CD4-positive, alpha-beta T cell treated with Interleukin-6 for 4 hours (primary cell): ENCODE results near the gene SNX21.
A peak's percentile ranks its signal among the peaks of the same experiment; 100 is the strongest.
"Not testable (repeated sequence)": the region's sequence is repeated elsewhere in the genome, so short reads cannot be mapped to it uniquely, and the experiment has no call there.

Source experiments
- DNase-seq: peaks from one replicate; pipeline ENCODE4 v3.0.0-alpha.2; 2020; ENCODE audit warnings: mixed read lengths

SNX21 gene

DNA sequence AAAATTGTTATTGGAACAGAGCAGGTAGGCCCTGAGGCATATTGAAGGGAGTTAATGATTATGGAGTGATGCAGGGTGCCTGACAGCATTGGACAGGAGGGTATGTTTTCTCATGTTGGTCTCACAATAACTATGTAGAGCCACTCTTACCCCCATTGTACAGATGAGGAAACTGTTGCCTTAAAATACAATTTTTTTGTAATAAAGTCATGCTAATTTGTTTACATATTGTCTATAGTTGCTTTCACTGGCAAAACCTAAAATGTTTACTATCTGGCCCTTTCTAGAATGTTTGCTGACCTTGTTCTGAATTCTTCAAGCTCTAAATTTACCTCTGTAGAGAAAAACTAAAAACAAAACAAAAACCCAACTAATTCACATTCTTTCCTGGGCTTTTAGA is 17.9 kb downstream of the SNX21 start:
- DNase-seq = no peak

GRCh38 chr20:45852326-45852725 is 18.7 kb downstream of the SNX21 start:
- DNase-seq = no peak

DNA sequence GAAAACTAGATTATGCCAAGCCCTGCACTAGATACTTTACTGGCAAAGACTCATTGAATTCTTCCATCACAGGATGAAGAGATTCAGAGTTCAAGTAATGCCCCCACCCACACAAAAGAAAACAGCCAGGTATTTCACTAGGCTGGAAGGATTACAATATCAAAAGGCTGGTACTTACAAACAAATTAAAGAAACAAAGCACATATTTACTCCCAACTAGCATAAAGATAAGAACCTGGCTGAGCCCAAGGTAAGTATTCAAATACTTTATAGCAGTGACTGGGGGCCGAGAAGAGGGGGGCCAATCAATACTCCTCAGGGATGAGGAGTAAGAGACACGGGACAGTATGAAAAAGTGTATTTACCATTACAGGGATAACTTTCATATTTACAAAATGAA is 19.9 kb downstream of the SNX21 start:
- DNase-seq = no peak

GRCh38 chr20:45857114-45857881 is 23.7 kb downstream of the SNX21 start, which contains the start of the genes ACOT8 and ZSWIM3:
Gene ACOT8 (minus strand): TSS chr20:45857392. CDS start chr20:45857315, 77 bp downstream.
Gene ZSWIM3 (plus strand): TSS chr20:45857614. CDS start chr20:45857826, 212 bp downstream.
- DNase-seq = peak; percentile 93

DNA sequence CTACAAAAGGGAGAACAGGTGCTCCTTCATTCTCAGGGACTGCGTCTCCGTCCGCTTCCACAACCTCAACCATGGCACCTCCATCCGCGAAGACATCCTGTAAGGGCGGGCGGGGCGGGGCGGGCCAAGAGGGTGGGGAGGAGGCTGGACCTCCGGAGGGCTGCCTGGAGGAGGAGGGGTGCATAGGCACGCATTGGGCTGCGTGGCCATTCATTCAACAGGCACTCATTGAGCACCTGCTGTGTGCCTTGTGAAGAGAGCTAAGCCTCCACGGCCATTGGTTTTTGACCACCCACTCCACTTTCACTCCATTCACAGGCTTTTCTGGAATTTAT is 24.2 kb downstream of the SNX21 start:
- peak; percentile 54 for DNase-seq

DNA sequence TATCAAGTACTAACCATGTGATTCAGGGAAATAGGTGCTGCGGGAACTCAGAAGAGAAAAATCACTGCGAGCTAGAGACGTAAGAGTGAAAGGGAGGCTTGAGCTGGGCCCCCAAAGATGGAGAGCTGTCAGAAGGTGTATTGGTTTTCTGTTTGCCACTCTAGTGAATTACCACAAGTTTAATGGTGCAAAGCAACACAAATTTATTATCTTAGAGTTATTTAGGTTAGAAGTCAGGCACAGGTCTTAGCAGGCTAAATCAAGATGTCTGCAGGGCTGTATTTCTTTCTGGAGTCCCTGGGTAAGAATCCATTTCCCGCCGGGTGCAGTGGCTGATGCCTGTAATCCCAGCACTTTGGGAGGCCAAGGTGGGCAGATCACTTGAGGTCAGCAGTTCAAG is 26.3 kb downstream of the SNX21 start:
- no peak for DNase-seq

DNA sequence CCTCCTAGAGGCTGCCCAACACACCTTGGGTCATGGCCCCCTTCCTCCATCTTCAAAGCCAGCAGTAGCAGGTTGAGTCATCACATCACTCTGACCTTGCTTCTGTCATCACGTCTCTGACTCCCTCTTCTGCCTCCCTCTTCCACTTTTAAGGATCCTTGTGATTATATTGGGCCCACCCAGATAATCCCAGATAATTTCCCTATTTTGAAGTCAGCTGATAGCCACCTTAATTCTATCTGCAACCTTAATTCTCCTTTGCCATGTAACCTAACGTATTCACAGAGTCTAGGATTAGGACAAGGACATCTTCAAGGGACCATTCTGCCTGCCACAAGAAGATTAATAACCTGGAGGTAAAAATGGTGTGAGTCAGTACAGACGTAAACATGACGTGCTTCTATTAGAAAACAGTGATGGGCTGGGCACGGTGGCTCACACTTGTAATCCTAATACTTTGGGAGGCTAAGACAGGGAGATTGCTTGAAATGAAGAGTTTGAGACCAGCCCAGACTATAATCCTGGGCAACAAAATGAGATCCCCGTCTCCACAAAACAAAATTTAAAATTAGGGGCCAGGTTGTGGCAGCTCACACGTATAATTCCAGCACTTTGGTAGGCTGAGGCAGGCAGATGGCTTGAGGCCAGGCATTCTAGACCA is 27.1 kb downstream of the SNX21 start:
- no peak for DNase-seq

DNA sequence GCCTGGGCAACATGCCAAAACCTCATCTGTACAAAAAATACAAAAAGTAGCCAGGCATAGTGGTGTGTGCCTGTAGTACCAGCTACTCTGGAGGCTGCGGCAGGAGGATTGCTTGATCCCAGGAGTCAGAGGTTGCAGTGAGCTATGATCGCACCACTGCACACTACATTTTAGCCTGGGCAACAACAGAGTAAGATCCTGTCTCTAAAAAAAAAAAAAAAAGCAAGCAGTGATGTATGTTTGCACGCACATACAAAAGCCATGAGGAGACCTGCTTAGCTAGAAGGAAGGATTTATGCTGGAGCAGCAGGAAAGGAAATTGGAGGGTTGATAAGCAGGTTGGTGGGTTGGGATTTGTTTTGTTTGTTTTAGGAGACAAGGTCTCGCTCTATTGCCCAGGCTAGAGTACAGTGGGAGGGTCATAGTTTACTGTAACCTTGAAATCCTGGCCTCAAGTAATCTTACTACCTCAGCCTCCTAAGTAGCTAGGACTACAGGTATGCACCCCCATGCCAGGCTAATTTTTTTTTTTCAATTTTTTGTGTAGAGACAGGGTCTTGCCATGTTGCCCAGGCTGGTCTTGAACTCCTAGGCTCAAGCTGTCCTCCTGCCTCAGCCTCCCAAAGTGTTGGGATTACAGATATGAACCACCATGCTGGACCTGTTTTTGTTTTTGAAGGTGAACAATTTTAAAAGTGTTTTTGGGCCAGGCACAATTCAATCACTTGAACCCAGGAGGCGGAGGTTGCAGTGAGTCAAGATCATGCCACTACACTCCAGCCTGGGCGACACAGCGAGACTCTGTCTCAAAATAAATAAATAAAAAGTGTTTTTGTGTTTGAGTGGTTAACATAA is 27.8 kb downstream of the SNX21 start:
- no peak for DNase-seq

DNA sequence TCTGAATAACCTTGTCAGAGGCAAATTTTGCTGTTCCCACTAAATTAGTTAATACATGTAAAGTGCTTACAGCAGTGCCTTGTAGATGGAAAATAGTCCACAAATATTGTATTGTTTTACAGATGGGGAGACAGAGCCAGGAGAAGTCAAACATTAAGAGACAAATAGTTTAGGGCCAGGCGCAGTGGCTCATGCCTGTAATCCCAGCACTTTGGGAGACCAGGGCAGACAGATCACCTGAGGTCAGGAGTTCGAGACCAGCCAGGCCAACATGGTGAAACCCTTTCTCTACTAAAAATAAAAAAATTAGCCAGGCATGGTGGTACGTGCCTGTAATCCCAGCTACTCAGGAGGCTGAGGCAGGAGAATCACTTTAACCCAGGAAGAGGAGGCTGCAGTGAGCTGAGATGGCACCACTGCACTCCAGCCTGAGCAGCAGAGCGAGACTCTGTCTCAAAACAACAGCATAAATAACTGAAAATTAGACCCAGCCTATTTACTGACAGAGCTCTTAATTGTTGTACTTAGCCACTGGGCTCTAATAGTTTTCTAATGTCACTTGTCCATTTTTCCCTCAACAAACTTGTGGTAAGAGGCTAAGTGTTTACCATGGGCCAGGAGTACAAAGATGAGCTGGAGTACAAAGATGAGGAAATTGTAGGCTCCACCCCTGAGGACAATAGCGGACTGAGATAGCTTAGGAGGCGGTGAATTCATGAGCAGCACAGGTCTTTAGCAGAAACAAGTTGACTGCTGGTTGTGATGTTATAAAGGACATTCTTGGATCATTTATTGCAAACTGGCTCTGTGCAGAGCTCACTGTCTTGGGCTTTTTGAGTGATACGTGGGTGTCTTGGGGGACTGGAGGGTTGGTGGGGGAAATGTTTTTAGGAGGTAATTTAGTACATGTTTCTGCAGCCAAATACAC is 30.2 kb downstream of the SNX21 start:
- no peak for DNase-seq

DNA sequence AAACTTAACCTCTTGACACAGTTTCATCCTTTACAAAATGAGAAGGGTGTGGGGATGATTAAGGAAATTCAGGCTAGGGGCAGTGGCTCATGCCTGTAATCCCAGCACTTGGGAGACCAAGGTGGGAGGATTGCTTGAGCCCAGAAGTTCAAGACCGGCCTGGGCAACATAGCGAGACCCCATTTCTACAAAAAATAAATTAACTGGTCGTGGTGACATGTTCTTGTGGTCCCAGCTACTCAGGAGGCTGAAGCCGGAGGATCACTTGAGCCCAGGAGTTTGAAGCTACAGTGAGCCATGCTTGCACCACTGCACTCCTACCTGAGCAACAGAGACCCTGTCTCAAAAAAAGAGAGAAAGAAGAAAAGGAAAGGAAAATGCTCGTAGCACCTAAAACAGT is 32.9 kb downstream of the SNX21 start:
- DNase-seq = no peak

- no peak for DNase-seq
These were observed 33.7 kb downstream of the SNX21 start for GRCh38 chr20:45867136-45867818.

- no peak for DNase-seq
These were observed 34.2 kb downstream of the SNX21 start for GRCh38 chr20:45867819-45868176.

DNA sequence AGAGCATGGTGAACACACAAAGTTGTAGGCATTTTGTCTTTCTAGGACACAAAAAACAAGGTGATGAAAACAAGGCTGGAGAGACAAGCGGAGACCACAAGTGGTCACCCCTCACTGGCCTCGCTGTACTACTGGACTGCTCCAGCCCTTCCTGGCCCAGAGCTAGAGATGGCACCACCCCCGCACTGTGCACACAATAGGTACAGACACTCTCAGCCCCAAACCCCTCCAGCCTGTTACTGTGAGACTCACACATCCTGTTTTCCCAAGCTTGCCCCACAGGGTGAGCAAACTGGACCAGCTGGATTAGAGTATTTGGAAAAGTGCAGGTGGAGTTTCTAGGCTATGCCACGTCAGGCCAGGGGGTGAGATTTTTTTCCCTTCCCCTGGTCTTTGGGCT is 39.0 kb downstream of the SNX21 start:
- DNase-seq = no peak

DNA sequence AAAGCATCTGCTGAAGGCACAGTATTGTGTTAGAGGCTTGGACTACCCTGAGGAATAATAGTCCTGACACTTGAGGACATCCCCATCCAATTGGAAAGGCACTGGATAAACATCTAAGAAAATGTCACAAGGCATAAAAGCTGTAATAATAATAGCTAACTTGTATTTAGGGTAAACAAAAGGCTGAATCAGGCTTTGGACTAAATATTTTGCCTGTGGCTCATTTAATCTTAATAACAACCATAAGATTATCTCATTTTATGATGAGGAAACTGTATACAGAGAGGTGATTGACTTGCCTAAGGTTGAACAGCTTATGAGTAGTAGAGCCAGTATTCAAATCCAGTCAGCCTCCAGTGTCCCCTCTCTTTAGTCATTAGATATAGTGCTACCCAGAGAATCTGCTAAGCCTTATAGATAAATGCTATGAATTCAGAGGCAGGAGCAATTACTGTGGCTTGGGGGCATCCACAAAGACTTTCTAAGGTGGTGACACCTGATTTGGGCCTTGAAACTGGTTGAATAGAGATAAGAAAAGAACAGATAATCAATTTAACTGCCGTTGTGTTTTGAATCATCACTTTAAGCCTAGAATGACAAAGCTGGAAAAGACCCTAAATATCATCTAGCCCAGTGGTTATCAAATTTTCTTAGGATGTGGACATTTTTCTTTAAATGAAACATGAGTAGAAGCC is 40.0 kb downstream of the SNX21 start:
- DNase-seq = no peak

DNA sequence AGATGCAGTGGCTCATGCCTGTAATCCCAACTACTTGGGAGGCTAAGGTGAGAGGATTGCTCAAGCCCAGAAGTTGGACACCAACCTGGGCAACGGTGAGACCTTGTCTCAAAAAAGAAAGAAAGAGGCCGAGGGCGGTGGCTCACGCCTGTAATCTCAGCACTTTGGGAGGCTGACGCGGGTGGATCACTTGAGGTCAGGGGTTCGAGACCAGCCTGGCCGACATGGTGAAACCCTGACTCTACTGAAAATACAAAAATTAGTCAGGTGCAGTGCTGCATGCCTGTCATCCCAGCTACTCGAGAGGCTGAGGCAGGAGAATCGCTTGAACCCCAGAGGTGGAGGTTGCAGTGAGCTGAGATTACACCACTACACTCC is 40.5 kb downstream of the SNX21 start:
- not testable (repeated sequence) for DNase-seq

DNA sequence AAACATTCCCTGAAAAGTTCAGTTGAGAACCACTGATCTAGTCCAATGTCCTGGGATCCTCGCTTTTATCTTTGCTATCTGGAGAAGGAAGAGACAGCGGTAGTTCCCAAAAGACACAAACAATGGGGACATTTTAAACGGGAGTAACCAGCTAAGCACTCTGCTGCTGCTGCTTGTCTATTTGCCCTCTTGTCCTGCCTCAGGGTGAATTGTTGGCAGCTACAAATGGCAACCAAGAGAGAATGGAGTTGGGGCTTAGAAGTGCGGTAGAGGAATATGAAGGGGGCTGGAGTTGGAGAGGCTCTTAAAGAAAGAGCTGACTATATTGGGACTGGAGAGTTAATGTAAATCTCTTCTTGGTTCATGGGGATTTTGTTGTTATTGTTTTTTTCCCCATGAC is 41.0 kb downstream of the SNX21 start:
- DNase-seq = no peak

GRCh38 chr20:45878076-45878761 is 44.6 kb downstream of the SNX21 start:
- DNase-seq = no peak

- peak; percentile 99 for DNase-seq
These were observed 47.6 kb downstream of the SNX21 start, which contains the start of gene ZSWIM1 for GRCh38 chr20:45880988-45881788. Gene ZSWIM1 (plus strand): TSS chr20:45881227. CDS start chr20:45882593, 1,366 bp downstream.

DNA sequence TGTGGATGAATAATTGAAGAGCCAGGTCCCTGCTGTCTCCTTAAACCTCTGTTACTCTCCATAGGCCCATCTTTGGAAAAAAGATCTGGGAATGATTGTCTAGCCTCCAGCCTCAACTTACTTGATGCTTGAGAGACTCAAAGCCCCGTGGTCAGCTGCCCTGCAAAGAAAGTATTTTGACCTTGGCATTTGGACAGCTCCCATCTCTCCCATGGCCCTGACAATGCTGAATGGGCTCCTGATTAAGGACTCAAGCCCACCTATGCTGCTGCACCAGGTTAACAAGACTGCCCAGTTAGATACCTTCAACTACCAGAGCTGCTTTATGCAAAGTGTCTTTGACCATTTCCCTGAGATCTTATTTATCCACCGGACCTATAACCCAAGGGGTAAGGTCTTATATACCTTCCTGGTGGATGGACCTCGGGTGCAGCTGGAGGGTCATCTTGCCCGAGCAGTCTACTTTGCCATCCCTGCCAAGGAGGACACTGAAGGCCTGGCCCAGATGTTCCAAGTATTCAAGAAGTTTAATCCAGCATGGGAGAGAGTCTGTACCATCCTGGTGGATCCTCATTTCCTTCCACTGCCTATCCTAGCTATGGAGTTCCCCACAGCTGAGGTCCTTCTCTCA is 49.0 kb downstream of the SNX21 start:
- DNase-seq = no peak
